Measurements from ENCODE around the gene MTMR1.

GRCh38 chrX:150729956-150730355 lies 36.8 kb downstream of the MTMR1 start:
- TF ChIP-seq, protein P1, sequence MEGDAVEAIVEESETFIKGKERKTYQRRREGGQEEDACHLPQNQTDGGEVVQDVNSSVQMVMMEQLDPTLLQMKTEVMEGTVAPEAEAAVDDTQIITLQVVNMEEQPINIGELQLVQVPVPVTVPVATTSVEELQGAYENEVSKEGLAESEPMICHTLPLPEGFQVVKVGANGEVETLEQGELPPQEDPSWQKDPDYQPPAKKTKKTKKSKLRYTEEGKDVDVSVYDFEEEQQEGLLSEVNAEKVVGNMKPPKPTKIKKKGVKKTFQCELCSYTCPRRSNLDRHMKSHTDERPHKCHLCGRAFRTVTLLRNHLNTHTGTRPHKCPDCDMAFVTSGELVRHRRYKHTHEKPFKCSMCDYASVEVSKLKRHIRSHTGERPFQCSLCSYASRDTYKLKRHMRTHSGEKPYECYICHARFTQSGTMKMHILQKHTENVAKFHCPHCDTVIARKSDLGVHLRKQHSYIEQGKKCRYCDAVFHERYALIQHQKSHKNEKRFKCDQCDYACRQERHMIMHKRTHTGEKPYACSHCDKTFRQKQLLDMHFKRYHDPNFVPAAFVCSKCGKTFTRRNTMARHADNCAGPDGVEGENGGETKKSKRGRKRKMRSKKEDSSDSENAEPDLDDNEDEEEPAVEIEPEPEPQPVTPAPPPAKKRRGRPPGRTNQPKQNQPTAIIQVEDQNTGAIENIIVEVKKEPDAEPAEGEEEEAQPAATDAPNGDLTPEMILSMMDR (IDR thresholded peaks at IDR 0.05; ENCODE audit: insufficient read depth, low read length, poor library complexity, severe bottlenecking) = no peak
- TF ChIP-seq EZH2phosphoT487 (conservative IDR thresholded peaks at IDR 0.05; ENCODE audit: low read length) = no peak
